ENCODE measurements around the gene CREM.

DNA sequence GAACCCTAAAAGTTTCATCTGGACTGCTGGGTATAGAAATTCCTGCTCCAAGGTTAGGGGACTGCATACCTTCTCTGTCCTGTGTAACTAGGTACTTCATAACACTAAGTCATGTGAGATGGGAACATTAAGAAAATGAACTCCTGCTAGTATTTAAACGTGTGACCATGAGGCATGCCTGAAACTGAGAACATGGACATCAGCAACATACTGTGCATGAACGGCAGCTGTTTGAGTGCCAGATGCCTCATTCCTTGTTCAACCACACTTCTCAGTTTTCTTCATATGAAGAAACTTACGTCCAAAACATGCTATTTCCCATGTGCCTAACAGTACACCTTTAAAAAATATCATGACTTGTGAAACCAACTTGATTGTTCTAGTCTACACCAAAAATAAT, 88.5 kb downstream of the CREM start:
- TF ChIP-seq, protein P1, sequence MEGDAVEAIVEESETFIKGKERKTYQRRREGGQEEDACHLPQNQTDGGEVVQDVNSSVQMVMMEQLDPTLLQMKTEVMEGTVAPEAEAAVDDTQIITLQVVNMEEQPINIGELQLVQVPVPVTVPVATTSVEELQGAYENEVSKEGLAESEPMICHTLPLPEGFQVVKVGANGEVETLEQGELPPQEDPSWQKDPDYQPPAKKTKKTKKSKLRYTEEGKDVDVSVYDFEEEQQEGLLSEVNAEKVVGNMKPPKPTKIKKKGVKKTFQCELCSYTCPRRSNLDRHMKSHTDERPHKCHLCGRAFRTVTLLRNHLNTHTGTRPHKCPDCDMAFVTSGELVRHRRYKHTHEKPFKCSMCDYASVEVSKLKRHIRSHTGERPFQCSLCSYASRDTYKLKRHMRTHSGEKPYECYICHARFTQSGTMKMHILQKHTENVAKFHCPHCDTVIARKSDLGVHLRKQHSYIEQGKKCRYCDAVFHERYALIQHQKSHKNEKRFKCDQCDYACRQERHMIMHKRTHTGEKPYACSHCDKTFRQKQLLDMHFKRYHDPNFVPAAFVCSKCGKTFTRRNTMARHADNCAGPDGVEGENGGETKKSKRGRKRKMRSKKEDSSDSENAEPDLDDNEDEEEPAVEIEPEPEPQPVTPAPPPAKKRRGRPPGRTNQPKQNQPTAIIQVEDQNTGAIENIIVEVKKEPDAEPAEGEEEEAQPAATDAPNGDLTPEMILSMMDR (conservative IDR thresholded peaks at IDR 0.05; ENCODE audit: low read length), result no peak
- TF ChIP-seq EZH2phosphoT487 (IDR thresholded peaks at IDR 0.05; ENCODE audit: borderline replicate concordance, low read depth, low read length), result no peak
